Measurements from ENCODE around the gene ARHGAP15.

Gene ARHGAP15

DNA sequence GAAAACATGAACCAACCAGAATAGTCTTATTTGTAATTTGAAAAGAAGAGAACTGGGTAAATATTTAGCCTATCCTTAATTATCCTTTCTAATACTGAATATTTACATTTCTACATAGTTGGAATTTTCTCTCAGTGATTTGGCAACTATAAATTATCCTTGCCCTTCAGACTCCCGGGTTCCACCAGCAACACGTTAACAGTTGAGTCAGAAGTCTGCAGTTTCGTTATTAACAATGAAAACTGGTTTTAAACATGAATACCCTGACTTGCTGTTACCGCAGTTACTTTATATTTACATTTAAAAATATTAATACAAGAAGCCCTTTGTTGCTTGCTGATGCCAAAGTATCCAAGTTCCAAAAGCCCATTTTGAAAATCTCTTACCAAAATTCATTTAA is 673.0 kb downstream of the ARHGAP15 start:
- TF ChIP-seq, protein P1, sequence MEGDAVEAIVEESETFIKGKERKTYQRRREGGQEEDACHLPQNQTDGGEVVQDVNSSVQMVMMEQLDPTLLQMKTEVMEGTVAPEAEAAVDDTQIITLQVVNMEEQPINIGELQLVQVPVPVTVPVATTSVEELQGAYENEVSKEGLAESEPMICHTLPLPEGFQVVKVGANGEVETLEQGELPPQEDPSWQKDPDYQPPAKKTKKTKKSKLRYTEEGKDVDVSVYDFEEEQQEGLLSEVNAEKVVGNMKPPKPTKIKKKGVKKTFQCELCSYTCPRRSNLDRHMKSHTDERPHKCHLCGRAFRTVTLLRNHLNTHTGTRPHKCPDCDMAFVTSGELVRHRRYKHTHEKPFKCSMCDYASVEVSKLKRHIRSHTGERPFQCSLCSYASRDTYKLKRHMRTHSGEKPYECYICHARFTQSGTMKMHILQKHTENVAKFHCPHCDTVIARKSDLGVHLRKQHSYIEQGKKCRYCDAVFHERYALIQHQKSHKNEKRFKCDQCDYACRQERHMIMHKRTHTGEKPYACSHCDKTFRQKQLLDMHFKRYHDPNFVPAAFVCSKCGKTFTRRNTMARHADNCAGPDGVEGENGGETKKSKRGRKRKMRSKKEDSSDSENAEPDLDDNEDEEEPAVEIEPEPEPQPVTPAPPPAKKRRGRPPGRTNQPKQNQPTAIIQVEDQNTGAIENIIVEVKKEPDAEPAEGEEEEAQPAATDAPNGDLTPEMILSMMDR (IDR thresholded peaks at IDR 0.05; ENCODE audit: extremely low read depth, missing control alignments) = no peak
- peak; percentile 8 for DNase-seq (ENCODE audit: low spot score)

DNA sequence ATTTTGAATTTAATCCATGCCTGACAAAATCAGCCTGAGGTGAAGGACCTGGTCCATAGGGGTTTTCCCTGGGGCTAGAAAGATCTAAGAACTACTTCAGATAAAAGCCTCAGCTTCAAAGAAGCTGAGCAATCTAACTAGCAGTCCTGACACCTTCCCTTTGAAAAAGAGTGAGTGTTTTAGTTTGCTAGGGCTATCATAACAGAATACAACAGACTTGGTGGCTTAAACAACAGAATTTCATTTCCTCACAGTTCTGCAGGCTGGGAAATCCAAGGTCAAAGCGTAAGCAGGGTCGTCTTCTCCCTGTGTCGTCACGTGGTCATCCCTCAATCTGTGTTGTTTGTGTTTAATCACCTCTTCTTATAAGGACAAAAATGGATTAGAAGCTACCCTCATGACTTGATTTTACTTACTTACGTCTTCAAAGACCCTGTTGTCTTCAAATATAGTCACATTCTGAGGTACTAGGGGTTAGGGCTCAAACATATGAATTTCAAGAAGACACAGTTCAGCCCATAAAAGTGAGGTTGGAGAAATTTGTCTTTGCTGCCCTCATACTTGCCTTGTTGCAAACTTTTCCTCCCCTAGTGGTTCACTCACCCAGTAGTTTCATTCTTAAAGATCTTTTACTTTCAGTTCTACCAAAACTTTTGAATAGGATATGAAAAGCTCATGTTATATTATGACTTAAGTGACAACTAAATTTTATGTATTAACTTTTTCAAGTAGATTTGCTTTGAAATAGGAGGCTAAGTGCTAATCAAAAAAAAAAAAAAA is 673.8 kb downstream of the ARHGAP15 start:
- TF ChIP-seq, protein P1 (IDR thresholded peaks at IDR 0.05; ENCODE audit: extremely low read depth, missing control alignments) = no peak
- DNase-seq (ENCODE audit: low spot score) = peak; percentile 61

DNA sequence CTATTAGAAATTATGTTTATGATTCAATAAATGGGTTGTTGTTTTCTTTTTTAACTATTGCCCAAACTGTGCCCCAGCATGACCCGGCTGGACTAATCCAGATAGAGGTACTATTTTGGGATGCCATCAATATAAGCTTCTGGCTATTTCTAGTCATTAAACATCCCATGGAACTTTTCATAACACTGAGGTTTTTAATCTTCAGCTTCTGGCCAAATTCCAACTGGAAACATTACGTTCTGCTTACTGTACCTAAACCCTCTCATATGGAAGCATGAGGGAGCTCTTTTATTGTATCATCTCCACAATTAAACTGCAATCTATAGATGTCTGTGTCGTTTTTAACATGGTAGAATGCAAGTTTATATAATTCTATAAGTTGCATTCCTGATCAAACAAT is 674.7 kb downstream of the ARHGAP15 start:
- TF ChIP-seq, protein P1 (IDR thresholded peaks at IDR 0.05; ENCODE audit: extremely low read depth, missing control alignments) = no peak
- DNase-seq (ENCODE audit: low spot score) = no peak

DNA sequence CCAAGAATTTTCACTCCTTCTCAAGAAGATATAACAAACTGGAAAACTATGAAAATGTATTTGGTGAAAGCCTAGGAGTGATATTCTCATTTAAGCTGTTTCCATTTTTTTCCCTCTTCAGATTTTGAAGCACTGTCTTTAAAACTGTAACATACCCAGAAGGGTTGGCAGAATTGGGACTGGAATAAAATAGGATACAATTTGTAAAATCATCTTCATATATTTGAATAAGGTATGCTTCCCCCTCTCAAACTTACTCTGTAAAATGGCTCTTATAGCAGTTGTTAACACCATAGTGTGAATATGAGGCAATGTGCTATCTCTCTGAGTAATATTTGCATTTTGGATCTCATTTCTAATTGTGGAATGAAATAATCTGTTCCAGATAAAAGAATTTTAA is 676.4 kb downstream of the ARHGAP15 start:
- TF ChIP-seq, protein P1 (IDR thresholded peaks at IDR 0.05; ENCODE audit: extremely low read depth, missing control alignments) = no peak

DNA sequence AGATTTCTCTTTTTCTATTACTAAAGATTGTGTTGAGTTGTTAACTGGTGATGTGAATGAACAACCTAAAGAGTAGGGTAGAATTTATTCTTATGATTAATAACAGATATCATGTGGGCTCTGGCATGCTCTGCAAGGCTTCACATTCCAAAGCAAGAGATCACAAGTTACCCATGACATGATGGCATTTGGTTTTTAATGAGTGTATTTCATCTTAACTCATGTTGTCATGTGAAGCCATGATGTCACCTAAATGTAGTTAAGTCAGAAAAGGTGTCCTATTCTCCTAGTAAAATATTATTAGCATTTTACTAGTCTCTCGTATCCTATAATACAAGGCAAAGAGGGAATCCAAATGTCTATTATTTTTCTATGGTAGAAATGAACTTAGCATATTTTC is 678.0 kb downstream of the ARHGAP15 start:
- no peak for DNase-seq (ENCODE audit: low spot score)
- TF ChIP-seq, protein P1 (IDR thresholded peaks at IDR 0.05; ENCODE audit: extremely low read depth, missing control alignments) = no peak

More for the DNA sequence above, 676.4 kb downstream of the ARHGAP15 start:
- DNase-seq (ENCODE audit: low spot score) = no peak

DNA sequence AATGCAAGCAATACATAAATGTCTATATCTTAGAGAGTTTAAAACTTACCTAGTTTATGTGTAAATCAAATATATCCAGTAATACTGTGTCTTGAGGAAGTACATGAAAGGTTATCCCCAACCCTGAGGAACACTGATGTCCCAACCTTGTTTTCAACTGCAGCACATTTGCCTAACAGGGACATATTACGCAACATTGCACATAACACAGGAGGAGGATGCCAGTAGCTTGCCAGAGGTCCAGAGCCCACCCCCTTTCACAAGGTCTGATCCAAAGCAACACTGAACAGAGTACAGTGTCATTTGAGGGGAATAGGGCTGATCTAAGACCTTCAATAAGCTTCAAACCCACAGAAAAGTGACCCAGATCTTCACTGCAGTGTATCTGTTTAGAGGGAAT is 678.5 kb downstream of the ARHGAP15 start:
- TF ChIP-seq, protein P1 (IDR thresholded peaks at IDR 0.05; ENCODE audit: extremely low read depth, missing control alignments) = no peak
- DNase-seq (ENCODE audit: low spot score) = no peak

DNA sequence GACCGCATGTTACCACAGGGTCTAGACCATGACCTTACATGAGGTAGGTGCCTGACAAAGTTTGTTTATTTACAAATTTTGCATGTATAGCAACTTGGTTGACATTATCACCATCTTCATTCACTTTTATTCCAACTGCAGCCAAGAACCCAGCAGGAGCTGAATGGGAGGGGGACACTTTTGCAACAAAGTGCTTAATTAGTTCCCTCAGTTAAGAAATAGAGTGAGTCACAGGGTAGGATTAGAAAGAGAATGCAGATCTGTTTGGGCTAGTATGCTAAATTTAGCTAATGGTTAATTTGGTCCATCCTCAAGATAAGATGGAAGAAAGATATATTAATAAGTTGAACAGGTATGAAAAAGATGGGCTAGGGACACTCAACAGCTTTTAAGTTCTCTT is 678.9 kb downstream of the ARHGAP15 start:
- TF ChIP-seq, protein P1 (IDR thresholded peaks at IDR 0.05; ENCODE audit: extremely low read depth, missing control alignments) = no peak
- DNase-seq (ENCODE audit: low spot score) = no peak
